ENCODE results near the gene RPS6KC1. TPM values are rescaled to one million over a fixed set of nuclear protein-coding genes. Genes with fewer than 3 reads are reported as not detected.

RPS6KC1 gene
- total RNA-seq, 1 experiment from 2014 or later = 16.9 TPM

DNA sequence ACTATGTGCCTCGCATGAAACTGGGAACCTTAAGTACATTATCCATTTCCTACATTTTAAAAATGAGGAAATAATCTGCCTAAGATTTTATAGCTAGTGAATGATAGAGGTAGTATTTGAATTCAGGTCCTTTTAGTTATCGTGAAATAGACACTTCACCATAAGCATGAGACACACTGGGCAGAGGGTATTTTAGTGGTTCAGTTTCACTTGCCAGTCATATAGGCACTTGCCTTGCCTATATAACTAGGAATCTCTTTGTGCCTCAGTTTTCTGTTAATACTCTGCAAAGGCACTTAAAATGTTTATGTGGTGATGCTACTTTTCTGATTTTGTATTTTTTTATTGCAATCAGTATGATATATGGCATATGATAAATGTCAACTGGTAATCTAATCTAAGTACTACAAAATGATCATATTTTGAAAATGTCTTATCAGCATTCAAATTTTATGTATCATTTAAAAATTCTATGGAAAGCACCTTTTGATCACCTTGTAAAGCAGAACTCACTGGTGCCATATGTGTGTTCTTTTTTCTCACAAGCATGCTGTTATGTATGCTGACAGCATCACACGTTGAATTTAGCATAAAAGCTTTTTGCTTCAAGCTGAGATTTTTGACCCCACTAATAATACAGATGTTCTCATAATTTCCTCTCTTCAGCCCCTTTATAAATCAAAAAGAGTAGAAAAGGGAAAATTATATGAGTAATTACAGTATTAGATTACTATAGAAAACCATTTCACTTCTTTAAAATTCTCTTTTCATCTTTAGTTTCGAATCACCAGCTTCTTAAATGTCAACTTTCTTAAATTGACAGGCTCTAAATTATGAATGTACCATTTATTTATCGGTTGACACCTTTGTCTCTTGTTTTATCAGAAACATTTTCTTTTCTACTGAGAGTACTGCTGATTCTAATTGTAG is 52.6 kb downstream of the RPS6KC1 start:
- Histone ChIP-seq H2BK5ac (ENCODE audit: insufficient read length, low read length) (no peak overlapping the region), H3K9me3 (ENCODE audit: control insufficient read depth, low read depth, low read length) (no peaks in the 10 kb centered on the region), H3K23ac (ENCODE audit: insufficient read length, low read depth, low read length) (no peak overlapping the region), H4K20me1 (ENCODE audit: control insufficient read depth, insufficient read depth, insufficient read length) (no peaks in the 10 kb centered on the region), H4K91ac (ENCODE audit: insufficient read length, low read depth, low read length) (no peak overlapping the region), H3K14ac (ENCODE audit: insufficient read depth, low read length) (no peak overlapping the region), H2BK120ac (ENCODE audit: low read depth, low read length, poor library complexity, severe bottlenecking) (no peak overlapping the region), H3K4me2 (ENCODE audit: insufficient read depth, insufficient read length, low read length) (no peak overlapping the region), H2BK12ac (ENCODE audit: insufficient read length, low read depth, low read length) (no peak overlapping the region), H3K27ac (ENCODE audit: insufficient read length, low read depth, low read length) (no peak overlapping the region), H3K27me3 (ENCODE audit: insufficient read depth, low read length) (no peaks in the 10 kb centered on the region), H2AK5ac (ENCODE audit: insufficient read length, low read length) (no peak overlapping the region), H3K56ac (ENCODE audit: insufficient read length, low read depth, low read length) (no peak overlapping the region), H3T11ph (ENCODE audit: low read length) (no peak overlapping the region), H3K4me1 (ENCODE audit: insufficient read depth, low read length) (no peaks in the 10 kb centered on the region), H3K9ac (ENCODE audit: extremely low read depth, insufficient read length, low read length) (no peak overlapping the region), H3K4ac (ENCODE audit: low read depth, low read length) (no peak overlapping the region), H2AFZ (ENCODE audit: low read length) (no peak overlapping the region), H3K18ac (ENCODE audit: insufficient read length, low read depth, low read length) (no peak overlapping the region), H2BK15ac (ENCODE audit: low read depth, low read length) (no peak overlapping the region), H3K23me2 (ENCODE audit: insufficient read length, low read depth, low read length, poor library complexity, severe bottlenecking) (no peaks in the 10 kb centered on the region), H4K5ac (ENCODE audit: insufficient read length, low read depth, low read length) (no peak overlapping the region), H4K8ac (replicated peaks; ENCODE audit: insufficient read length, low read depth, low read length) (no peak overlapping the region), H3K79me2 (ENCODE audit: insufficient read depth, low read length) (no peaks in the 10 kb centered on the region), H3K79me1 (ENCODE audit: insufficient read depth, low read depth, low read length, poor library complexity, severe bottlenecking) (no peaks in the 10 kb centered on the region), H2BK20ac (ENCODE audit: low read depth, low read length, poor library complexity, severe bottlenecking) (no peak overlapping the region)
- Mint-ChIP-seq H3K27ac (no peak overlapping the region), H3K4me1 (no peaks in the 10 kb centered on the region), H3K36me3 (ENCODE audit: insufficient read depth in 1 of 3, low read depth in 3 of 3) (peaks cover 5 to 11% (median 8%) of the 10 kb centered on the region in 3 experiments), H3K9me3 (no peaks in the 10 kb centered on the region; a peak in 1 of 5 replicates), H3K27me3 (ENCODE audit: low read depth) (no peaks in the 10 kb centered on the region), H3K4me3 (no peak overlapping the region)
- DNase-seq = no peak
- WGBS (ENCODE audit: extremely low coverage, insufficient read length, low lambda C conversion rate) = no CpG with 5 or more reads among the region's 5 CpGs
- TF ChIP-seq, protein P1, sequence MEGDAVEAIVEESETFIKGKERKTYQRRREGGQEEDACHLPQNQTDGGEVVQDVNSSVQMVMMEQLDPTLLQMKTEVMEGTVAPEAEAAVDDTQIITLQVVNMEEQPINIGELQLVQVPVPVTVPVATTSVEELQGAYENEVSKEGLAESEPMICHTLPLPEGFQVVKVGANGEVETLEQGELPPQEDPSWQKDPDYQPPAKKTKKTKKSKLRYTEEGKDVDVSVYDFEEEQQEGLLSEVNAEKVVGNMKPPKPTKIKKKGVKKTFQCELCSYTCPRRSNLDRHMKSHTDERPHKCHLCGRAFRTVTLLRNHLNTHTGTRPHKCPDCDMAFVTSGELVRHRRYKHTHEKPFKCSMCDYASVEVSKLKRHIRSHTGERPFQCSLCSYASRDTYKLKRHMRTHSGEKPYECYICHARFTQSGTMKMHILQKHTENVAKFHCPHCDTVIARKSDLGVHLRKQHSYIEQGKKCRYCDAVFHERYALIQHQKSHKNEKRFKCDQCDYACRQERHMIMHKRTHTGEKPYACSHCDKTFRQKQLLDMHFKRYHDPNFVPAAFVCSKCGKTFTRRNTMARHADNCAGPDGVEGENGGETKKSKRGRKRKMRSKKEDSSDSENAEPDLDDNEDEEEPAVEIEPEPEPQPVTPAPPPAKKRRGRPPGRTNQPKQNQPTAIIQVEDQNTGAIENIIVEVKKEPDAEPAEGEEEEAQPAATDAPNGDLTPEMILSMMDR (conservative IDR thresholded peaks at IDR 0.05) = no peak

All from H9 (cell line).